ENCODE results near the gene SLC4A8.

SLC4A8 gene

DNA sequence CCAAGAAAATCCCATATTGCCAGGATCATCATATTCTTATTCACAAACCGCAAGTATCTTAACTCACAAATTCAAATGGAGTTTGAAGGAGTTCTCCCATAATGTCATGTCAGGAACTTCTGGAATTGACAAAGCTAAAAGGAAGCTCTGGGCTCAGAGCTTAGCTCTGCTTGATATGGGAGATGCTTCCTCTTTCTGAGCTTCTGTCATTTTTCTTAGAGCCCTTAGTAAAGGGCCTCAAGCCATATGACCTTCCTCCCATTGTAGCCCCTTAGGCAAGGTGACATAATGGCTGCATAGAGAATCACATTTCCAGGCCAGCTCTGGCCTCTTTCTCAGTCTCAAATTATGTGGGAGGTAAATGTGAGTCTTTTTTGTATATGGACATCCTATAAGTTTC lies 40.9 kb downstream of the SLC4A8 start:
- no peak overlapping the region for H3K4me3 ChIP-seq (ENCODE audit: control insufficient read depth, low read depth, low read length)
- TF ChIP-seq, protein P1, sequence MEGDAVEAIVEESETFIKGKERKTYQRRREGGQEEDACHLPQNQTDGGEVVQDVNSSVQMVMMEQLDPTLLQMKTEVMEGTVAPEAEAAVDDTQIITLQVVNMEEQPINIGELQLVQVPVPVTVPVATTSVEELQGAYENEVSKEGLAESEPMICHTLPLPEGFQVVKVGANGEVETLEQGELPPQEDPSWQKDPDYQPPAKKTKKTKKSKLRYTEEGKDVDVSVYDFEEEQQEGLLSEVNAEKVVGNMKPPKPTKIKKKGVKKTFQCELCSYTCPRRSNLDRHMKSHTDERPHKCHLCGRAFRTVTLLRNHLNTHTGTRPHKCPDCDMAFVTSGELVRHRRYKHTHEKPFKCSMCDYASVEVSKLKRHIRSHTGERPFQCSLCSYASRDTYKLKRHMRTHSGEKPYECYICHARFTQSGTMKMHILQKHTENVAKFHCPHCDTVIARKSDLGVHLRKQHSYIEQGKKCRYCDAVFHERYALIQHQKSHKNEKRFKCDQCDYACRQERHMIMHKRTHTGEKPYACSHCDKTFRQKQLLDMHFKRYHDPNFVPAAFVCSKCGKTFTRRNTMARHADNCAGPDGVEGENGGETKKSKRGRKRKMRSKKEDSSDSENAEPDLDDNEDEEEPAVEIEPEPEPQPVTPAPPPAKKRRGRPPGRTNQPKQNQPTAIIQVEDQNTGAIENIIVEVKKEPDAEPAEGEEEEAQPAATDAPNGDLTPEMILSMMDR (conservative IDR thresholded peaks at IDR 0.05; ENCODE audit: control insufficient read depth, insufficient read depth, low read depth, low read length) = no peak
- no peak for DNase-seq (ENCODE audit: low read depth)

DNA sequence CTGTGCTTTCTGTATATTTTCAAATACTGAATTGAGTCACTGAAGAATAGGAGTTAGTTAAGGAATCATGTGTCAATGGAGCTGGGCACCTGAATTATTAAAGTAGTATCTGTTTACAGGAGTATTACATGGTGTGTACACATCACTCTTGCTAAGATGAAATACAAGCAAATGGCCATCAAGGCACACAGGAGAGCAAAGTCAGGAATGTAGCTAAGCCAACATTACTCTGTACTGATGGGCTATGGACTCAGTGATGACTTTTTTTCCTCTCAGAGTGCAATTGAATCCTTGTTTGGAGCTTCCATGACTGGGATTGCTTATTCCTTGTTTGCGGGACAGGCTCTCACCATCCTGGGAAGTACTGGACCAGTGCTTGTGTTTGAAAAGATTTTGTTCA lies 45.5 kb downstream of the SLC4A8 start:
- TF ChIP-seq, protein P1 (conservative IDR thresholded peaks at IDR 0.05; ENCODE audit: control insufficient read depth, insufficient read depth, low read depth, low read length) = no peak
- H3K4me3 ChIP-seq (ENCODE audit: control insufficient read depth, low read depth, low read length) = no peak overlapping the region
- no peak for DNase-seq (ENCODE audit: low read depth)

DNA sequence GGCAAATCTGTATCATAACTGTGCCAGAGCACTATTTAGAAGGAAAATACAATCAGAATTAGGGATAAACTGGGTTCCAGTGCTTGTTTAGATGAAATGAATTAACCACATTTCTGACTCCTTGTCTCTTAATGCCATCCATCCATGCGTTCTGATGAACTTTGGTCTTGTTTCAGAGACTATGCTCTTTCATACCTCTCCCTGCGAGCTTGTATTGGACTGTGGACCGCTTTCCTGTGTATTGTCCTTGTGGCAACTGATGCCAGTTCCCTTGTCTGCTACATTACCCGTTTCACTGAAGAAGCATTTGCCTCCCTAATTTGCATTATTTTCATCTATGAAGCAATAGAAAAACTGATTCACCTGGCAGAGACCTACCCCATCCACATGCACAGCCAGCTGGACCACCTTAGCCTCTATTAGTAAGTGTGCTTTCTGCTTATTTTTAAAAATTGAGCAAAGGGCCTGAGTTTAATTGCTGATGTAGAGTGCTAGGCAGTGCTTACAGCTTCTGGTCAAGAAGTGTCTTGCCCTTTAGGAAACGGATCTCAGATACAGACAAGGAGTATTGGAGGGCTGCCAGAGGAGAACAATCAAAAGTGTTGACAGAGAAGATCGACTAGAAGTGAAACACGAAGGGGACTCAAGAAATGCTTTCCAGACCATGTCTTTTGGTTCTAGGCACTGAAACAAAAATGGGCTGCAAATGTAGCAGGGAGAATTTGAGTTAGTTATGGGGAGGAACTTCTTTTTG lies 46.7 kb downstream of the SLC4A8 start:
- no peak overlapping the region for H3K4me3 ChIP-seq (ENCODE audit: control insufficient read depth, low read depth, low read length)
- no peak for DNase-seq (ENCODE audit: low read depth)
- TF ChIP-seq, protein P1 (conservative IDR thresholded peaks at IDR 0.05; ENCODE audit: control insufficient read depth, insufficient read depth, low read depth, low read length) = no peak

DNA sequence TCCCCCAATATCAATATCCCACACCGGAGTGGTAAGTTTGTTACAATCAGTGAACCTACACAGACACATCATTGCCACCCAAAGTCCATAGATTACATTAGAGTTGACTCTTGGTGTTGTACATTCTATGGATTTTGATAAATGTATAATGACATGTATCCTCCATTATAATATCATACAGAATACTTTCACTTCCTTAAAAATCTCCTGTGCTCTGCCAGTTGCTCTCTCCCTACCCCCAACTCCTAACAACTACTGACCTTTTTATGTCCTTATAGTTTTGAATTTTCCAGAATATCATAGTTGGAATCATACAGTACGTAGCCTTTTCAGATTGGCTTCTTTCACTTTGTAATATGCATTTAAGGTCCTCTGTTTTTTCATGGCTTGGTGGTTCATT lies 48.4 kb downstream of the SLC4A8 start:
- H3K4me3 ChIP-seq (ENCODE audit: control insufficient read depth, low read depth, low read length) = no peak overlapping the region
- TF ChIP-seq, protein P1 (conservative IDR thresholded peaks at IDR 0.05; ENCODE audit: control insufficient read depth, insufficient read depth, low read depth, low read length) = no peak
- DNase-seq (ENCODE audit: low read depth) = no peak

DNA sequence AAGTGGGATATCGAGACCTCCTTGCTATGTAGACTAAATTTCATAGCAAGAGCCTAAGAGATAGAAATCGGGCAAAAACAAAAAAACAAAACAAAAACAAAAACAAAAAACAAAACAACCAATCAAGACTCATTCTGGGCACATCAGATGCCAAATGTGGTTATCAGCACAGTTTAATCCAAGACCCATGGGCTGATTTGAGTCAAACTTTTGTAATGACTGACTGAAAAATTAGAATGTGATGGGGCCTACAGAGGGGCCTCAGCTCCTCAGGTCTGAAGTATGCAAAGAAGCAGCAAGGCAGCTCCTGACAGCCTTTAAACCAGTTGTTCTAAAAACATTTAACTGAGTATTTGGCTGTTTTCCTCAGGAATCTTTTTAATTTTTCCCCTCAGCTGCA lies 49.3 kb downstream of the SLC4A8 start:
- TF ChIP-seq, protein P1 (conservative IDR thresholded peaks at IDR 0.05; ENCODE audit: control insufficient read depth, insufficient read depth, low read depth, low read length) = no peak
- no peak for DNase-seq (ENCODE audit: low read depth)
- no peak overlapping the region for H3K4me3 ChIP-seq (ENCODE audit: control insufficient read depth, low read depth, low read length)

DNA sequence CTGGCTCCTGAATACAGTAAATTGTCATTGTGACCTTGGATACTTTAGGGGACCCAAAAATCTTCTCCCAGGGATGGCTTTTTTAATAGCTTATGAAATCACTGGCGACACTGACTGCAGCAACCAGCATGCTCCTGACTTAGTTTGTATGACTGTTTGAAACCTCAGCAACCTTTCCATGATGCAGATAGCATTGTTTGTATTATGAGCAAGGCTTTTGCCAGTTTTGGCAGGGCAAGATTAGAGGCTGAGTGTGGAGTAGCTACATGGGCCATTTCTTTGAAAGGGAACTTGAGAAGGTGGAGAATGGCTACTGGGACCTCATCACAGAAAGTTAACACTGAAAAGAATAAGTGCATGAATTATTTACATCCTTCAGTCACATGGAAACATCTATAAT lies 50.9 kb downstream of the SLC4A8 start:
- TF ChIP-seq, protein P1 (conservative IDR thresholded peaks at IDR 0.05; ENCODE audit: control insufficient read depth, insufficient read depth, low read depth, low read length) = no peak
- no peak overlapping the region for H3K4me3 ChIP-seq (ENCODE audit: control insufficient read depth, low read depth, low read length)
- no peak for DNase-seq (ENCODE audit: low read depth)
